WTC11 (cell line): ENCODE results near the gene PLD1. TPM values are rescaled to one million over a fixed set of nuclear protein-coding genes. Genes with fewer than 3 reads are reported as not detected.

ENCODE experiments used
- ATAC-seq: fragments of 200-7000 bp; cut with Tn5 transposase; 2 replicates; pipeline ENCODE4 v1.10.0; 2021; ENCODE audit warnings: mild to moderate bottlenecking, moderate library complexity
- CTCF ChIA-PET: fragments of 300-600 bp; sonication (Branson Sonifier 250); formaldehyde crosslinking; loops from one replicate; lab custom pipeline; 2021; ENCODE audit warnings: antibody characterized with exemption; lab: Charles Lee
- POLR2A ChIA-PET: fragments of 350-600 bp; sonication (Branson Sonifier 250); formaldehyde crosslinking; loops from one replicate; lab custom pipeline; 2021; ENCODE audit warnings: antibody characterized with exemption; lab: Charles Lee
- DNase-seq: peaks from one replicate; pipeline ENCODE4 v3.0.0; 2021; ENCODE audit warnings: low spot score
- H3K27ac Mint-ChIP-seq: 2 replicates; pipeline ENCODE4 v1.8.0; 2021; ENCODE audit warnings: mixed read lengths
- H3K27me3 Mint-ChIP-seq: 2 replicates; pipeline ENCODE4 v1.8.0; 2021; ENCODE audit warnings: low read depth, mild to moderate bottlenecking, moderate library complexity, mixed read lengths
- H3K36me3 Mint-ChIP-seq: 2 replicates; pipeline ENCODE4 v1.8.0; 2021; ENCODE audit warnings: mixed read lengths
- H3K4me1 Mint-ChIP-seq: 2 replicates; pipeline ENCODE4 v1.8.0; 2022; ENCODE audit warnings: mixed read lengths
- H3K4me3 Mint-ChIP-seq: 2 replicates; pipeline ENCODE4 v1.8.0; 2021; ENCODE audit warnings: mild to moderate bottlenecking, moderate library complexity, mixed read lengths
- H3K9me3 Mint-ChIP-seq: 2 replicates; pipeline ENCODE4 v1.8.0; 2021; ENCODE audit warnings: mixed read lengths
- ATF1 ChIP-seq: sonication (generic); formaldehyde crosslinking; IDR thresholded peaks from 2 replicates; pipeline ENCODE4 v1.8.1; 2023; ENCODE audit warnings: mild to moderate bottlenecking, moderate library complexity, missing genetic modification reagents
- CBFB ChIP-seq: sonication (generic); formaldehyde crosslinking; IDR thresholded peaks from 2 replicates; pipeline ENCODE4 v1.8.1; 2022; ENCODE audit warnings: mild to moderate bottlenecking, low read depth, missing genetic modification reagents
- ELF4 ChIP-seq: sonication (generic); formaldehyde crosslinking; IDR thresholded peaks from 2 replicates; pipeline ENCODE4 v1.8.1; 2022; ENCODE audit warnings: low read depth, mild to moderate bottlenecking, moderate library complexity, missing genetic modification reagents
- ESRRA ChIP-seq: sonication (generic); formaldehyde crosslinking; IDR thresholded peaks from 2 replicates; pipeline ENCODE4 v1.8.1; 2022; ENCODE audit warnings: mild to moderate bottlenecking, missing genetic modification reagents, borderline replicate concordance
- ETV6 ChIP-seq: sonication (generic); formaldehyde crosslinking; IDR thresholded peaks from 2 replicates; pipeline ENCODE4 v1.8.1; 2022; ENCODE audit warnings: mild to moderate bottlenecking, missing genetic modification reagents
- FOXJ3 ChIP-seq: sonication (generic); formaldehyde crosslinking; IDR thresholded peaks from 2 replicates; pipeline ENCODE4 v1.9.0; 2021; ENCODE audit warnings: missing genetic modification reagents, mild to moderate bottlenecking, borderline replicate concordance
- FOXP1 ChIP-seq: sonication (generic); formaldehyde crosslinking; IDR thresholded peaks from 2 replicates; pipeline ENCODE4 v1.8.0; 2022; ENCODE audit warnings: missing genetic modification reagents, mild to moderate bottlenecking, moderate library complexity, borderline replicate concordance
- GABPB1 ChIP-seq: sonication (generic); formaldehyde crosslinking; IDR thresholded peaks from 2 replicates; pipeline ENCODE4 v1.8.1; 2023; ENCODE audit warnings: mild to moderate bottlenecking, missing genetic modification reagents
- NR1H2 ChIP-seq: sonication (generic); formaldehyde crosslinking; IDR thresholded peaks from 2 replicates; pipeline ENCODE4 v1.9.0; 2021; ENCODE audit warnings: mild to moderate bottlenecking, moderate library complexity, missing genetic modification reagents
- NR2C2 ChIP-seq: sonication (generic); formaldehyde crosslinking; IDR thresholded peaks from 2 replicates; pipeline ENCODE4 v1.8.0; 2022; ENCODE audit warnings: mild to moderate bottlenecking, missing genetic modification reagents
- OVOL2 ChIP-seq: fragments of 250-450 bp; sonication (Bioruptor Pico); IDR thresholded peaks from 2 replicates; pipeline ENCODE4 v1.9.0; 2021; ENCODE audit warnings: mild to moderate bottlenecking, borderline replicate concordance
- ZNF263 ChIP-seq: sonication (generic); formaldehyde crosslinking; IDR thresholded peaks from 2 replicates; pipeline ENCODE4 v1.8.1; 2022; ENCODE audit warnings: low read depth, mild to moderate bottlenecking, moderate library complexity, missing genetic modification reagents
- ZNF416 ChIP-seq: fragments of 250-450 bp; sonication (Bioruptor Pico); IDR thresholded peaks from 2 replicates; pipeline ENCODE4 v1.9.0; 2021; ENCODE audit warnings: mild to moderate bottlenecking, inconsistent platforms
- ZNF671 ChIP-seq: fragments of 250-450 bp; sonication (Bioruptor Pico); IDR thresholded peaks from 2 replicates; pipeline ENCODE4 v1.8.0; 2021; ENCODE audit warnings: mild to moderate bottlenecking
- total RNA-seq: library from RNA; stranded (reverse); gene quantifications from 3 replicates; pipeline ENCODE4 v1.2.3, GENCODE V29; 2021
- TF ChIP-seq, protein P1 (sequence below): fragments of 250-450 bp; sonication (Bioruptor Pico); IDR thresholded peaks from 2 replicates; pipeline ENCODE4 v1.9.0; 2021; ENCODE audit warnings: mild to moderate bottlenecking
- TF ChIP-seq, protein P2 (sequence below): sonication (generic); formaldehyde crosslinking; IDR thresholded peaks from 2 replicates; pipeline ENCODE4 v1.8.0; 2022; ENCODE audit warnings: mild to moderate bottlenecking, missing genetic modification reagents
- TF ChIP-seq, protein P3 (sequence below): sonication (generic); formaldehyde crosslinking; conservative IDR thresholded peaks from 2 replicates; pipeline ENCODE4 v1.8.1; 2023; ENCODE audit warnings: mild to moderate bottlenecking, low read depth, missing genetic modification reagents, moderate library complexity
- TF ChIP-seq, protein P4 (sequence below): fragments of 250-450 bp; sonication (Bioruptor Pico); IDR thresholded peaks from 2 replicates; pipeline ENCODE4 v1.9.0; 2021; ENCODE audit warnings: mild to moderate bottlenecking, borderline replicate concordance
- TF ChIP-seq, protein P5 (sequence below): sonication (generic); formaldehyde crosslinking; IDR thresholded peaks from 2 replicates; pipeline ENCODE4 v1.8.1; 2022; ENCODE audit warnings: missing genetic modification reagents, borderline replicate concordance
- TF ChIP-seq, protein P6 (sequence below): sonication (generic); formaldehyde crosslinking; IDR thresholded peaks from 2 replicates; pipeline ENCODE4 v1.8.1; 2022; ENCODE audit warnings: mild to moderate bottlenecking, moderate library complexity, missing genetic modification reagents
- TF ChIP-seq, protein P7 (sequence below): sonication (generic); formaldehyde crosslinking; IDR thresholded peaks from 2 replicates; pipeline ENCODE4 v1.8.1; 2023; ENCODE audit warnings: mild to moderate bottlenecking, missing genetic modification reagents, moderate library complexity

Gene PLD1
- total RNA-seq, 1 experiment from 2014 or later, result 4.0 TPM

DNA sequence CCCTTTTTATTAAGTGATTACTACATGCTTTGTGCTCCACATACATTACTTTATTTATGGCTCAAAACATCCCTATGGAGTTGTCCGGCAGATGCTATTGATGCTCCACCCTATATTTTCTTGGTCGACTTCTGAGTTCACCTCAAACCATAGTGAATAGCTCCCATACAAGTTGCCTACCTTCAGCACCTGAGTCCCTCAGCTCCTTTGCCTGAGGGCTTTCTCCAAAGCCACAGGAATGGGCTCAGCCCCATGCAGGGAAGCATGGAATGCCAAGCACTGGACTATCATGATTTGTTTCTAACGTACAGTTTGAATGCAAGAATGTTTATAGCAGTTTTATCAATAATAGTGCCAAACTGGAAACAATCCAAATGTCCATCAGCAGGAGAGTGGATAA, 225.2 kb downstream of the PLD1 start (continued):
- no peak for TF ChIP-seq ATF1 (CRISPR knock-in tag)
- TF ChIP-seq ELF4 (CRISPR knock-in tag), result no peak
- no peak for TF ChIP-seq FOXJ3 (CRISPR knock-in tag)

DNA sequence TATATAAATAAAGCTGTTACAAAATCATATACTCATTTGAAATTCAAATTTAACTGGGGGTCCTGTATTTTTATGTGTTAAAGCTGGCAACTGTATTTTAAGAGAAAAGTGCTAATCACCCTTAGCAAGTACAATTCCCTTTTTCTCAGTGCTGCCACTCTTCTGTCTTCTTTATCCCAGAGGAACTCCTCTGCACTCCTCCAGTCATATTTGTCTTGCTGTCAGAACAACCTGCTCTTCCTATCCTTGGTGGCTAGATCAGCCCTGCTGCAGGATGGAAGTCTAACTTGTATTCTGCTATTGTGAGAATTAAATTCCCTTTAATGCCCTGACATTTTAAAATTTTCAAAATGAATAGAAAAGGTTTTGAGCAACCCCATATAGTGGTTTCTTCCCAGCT, 226.2 kb downstream of the PLD1 start:
- TF ChIP-seq ESRRA (CRISPR knock-in tag), result no peak
- ChIA-PET POLR2A (no interaction called here), CTCF (interaction anchor here (1.3 to 2.4 kb wide), 3 partner anchors 30 to 535 kb away, joined by 3 to 9 read pairs (median 3); no protein-coding TSS in a partner anchor)
- H3K27ac Mint-ChIP-seq, result no peak overlapping the region
- H3K36me3 Mint-ChIP-seq, result no peaks in the 10 kb centered on the region
- ATAC-seq, result no peak
- H3K9me3 Mint-ChIP-seq, result no peaks in the 10 kb centered on the region
- H3K4me1 Mint-ChIP-seq, result peaks cover 4% of the 10 kb centered on the region
- no peaks in the 10 kb centered on the region for H3K27me3 Mint-ChIP-seq
- DNase-seq, result no peak
- no peak overlapping the region for H3K4me3 Mint-ChIP-seq

DNA sequence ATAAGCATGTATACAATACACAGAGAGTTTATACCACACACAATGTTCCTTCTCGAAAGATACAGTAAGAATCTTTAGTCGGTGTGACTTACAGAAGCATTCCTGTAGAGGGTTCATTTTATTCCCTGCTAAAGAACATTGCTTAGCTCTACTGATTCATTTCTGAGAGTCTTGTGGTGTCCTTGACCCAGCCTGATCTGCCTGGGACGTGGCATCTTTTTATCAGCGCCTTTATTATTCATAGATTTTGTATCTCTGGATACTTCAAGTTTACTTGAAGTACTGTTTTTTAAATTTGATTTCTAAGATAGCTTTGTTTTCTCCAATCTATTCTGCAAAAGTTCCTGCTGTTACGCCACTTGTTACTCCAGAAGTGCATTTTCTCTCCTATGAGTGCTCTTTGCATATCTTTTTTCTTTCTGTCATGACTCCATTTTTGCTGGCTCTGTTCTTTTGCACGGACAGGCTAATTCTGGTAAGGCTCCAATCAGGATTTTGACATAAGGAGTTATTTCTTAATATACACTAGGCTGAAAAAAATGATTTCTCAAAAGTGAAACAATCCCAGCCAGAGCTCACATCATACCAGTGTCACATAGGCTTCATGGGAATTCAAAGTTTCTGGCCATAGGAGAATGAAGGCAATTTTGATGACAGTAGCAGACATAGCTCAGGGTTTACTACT, 235.6 kb downstream of the PLD1 start:
- no peak overlapping the region for H3K4me3 Mint-ChIP-seq
- ATAC-seq, result no peak
- POLR2A ChIA-PET, result no interaction called here
- CTCF ChIA-PET, result interaction anchor here (1.7 to 2.4 kb wide), 2 partner anchors 40 to 198 kb away, joined by 6 to 8 read pairs; no protein-coding TSS in a partner anchor
- peaks cover 3% of the 10 kb centered on the region; the same call in 1 of the 2 replicates for H3K36me3 Mint-ChIP-seq
- TF ChIP-seq ZNF263 (CRISPR knock-in tag), result no peak
- no peak for TF ChIP-seq FOXP1 (CRISPR knock-in tag)
- TF ChIP-seq OVOL2 (CRISPR knock-in tag), result no peak
- TF ChIP-seq, protein P1, sequence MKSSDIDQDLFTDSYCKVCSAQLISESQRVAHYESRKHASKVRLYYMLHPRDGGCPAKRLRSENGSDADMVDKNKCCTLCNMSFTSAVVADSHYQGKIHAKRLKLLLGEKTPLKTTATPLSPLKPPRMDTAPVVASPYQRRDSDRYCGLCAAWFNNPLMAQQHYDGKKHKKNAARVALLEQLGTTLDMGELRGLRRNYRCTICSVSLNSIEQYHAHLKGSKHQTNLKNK, result no peak
- no peak for TF ChIP-seq ZNF416 (CRISPR knock-in tag)
- TF ChIP-seq, protein P2, sequence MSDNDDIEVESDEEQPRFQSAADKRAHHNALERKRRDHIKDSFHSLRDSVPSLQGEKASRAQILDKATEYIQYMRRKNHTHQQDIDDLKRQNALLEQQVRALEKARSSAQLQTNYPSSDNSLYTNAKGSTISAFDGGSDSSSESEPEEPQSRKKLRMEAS (CRISPR knock-in tag), result no peak
- TF ChIP-seq, protein P3, sequence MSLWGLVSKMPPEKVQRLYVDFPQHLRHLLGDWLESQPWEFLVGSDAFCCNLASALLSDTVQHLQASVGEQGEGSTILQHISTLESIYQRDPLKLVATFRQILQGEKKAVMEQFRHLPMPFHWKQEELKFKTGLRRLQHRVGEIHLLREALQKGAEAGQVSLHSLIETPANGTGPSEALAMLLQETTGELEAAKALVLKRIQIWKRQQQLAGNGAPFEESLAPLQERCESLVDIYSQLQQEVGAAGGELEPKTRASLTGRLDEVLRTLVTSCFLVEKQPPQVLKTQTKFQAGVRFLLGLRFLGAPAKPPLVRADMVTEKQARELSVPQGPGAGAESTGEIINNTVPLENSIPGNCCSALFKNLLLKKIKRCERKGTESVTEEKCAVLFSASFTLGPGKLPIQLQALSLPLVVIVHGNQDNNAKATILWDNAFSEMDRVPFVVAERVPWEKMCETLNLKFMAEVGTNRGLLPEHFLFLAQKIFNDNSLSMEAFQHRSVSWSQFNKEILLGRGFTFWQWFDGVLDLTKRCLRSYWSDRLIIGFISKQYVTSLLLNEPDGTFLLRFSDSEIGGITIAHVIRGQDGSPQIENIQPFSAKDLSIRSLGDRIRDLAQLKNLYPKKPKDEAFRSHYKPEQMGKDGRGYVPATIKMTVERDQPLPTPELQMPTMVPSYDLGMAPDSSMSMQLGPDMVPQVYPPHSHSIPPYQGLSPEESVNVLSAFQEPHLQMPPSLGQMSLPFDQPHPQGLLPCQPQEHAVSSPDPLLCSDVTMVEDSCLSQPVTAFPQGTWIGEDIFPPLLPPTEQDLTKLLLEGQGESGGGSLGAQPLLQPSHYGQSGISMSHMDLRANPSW (CRISPR knock-in tag), result no peak
- no peak for TF ChIP-seq NR1H2 (CRISPR knock-in tag)
- TF ChIP-seq, protein P4, sequence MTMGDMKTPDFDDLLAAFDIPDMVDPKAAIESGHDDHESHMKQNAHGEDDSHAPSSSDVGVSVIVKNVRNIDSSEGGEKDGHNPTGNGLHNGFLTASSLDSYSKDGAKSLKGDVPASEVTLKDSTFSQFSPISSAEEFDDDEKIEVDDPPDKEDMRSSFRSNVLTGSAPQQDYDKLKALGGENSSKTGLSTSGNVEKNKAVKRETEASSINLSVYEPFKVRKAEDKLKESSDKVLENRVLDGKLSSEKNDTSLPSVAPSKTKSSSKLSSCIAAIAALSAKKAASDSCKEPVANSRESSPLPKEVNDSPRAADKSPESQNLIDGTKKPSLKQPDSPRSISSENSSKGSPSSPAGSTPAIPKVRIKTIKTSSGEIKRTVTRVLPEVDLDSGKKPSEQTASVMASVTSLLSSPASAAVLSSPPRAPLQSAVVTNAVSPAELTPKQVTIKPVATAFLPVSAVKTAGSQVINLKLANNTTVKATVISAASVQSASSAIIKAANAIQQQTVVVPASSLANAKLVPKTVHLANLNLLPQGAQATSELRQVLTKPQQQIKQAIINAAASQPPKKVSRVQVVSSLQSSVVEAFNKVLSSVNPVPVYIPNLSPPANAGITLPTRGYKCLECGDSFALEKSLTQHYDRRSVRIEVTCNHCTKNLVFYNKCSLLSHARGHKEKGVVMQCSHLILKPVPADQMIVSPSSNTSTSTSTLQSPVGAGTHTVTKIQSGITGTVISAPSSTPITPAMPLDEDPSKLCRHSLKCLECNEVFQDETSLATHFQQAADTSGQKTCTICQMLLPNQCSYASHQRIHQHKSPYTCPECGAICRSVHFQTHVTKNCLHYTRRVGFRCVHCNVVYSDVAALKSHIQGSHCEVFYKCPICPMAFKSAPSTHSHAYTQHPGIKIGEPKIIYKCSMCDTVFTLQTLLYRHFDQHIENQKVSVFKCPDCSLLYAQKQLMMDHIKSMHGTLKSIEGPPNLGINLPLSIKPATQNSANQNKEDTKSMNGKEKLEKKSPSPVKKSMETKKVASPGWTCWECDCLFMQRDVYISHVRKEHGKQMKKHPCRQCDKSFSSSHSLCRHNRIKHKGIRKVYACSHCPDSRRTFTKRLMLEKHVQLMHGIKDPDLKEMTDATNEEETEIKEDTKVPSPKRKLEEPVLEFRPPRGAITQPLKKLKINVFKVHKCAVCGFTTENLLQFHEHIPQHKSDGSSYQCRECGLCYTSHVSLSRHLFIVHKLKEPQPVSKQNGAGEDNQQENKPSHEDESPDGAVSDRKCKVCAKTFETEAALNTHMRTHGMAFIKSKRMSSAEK (CRISPR knock-in tag), result no peak
- no peak for TF ChIP-seq ETV6 (CRISPR knock-in tag)
- TF ChIP-seq, protein P5, sequence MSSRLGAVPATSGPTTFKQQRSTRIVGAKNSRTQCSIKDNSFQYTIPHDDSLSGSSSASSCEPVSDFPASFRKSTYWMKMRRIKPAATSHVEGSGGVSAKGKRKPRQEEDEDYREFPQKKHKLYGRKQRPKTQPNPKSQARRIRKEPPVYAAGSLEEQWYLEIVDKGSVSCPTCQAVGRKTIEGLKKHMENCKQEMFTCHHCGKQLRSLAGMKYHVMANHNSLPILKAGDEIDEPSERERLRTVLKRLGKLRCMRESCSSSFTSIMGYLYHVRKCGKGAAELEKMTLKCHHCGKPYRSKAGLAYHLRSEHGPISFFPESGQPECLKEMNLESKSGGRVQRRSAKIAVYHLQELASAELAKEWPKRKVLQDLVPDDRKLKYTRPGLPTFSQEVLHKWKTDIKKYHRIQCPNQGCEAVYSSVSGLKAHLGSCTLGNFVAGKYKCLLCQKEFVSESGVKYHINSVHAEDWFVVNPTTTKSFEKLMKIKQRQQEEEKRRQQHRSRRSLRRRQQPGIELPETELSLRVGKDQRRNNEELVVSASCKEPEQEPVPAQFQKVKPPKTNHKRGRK, result no peak
- TF ChIP-seq, protein P6, sequence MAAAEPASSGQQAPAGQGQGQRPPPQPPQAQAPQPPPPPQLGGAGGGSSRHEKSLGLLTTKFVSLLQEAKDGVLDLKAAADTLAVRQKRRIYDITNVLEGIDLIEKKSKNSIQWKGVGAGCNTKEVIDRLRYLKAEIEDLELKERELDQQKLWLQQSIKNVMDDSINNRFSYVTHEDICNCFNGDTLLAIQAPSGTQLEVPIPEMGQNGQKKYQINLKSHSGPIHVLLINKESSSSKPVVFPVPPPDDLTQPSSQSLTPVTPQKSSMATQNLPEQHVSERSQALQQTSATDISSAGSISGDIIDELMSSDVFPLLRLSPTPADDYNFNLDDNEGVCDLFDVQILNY (CRISPR knock-in tag), result no peak
- no peak for TF ChIP-seq ESRRA (CRISPR knock-in tag)
- no peak for TF ChIP-seq NR2C2 (CRISPR knock-in tag)
- no peak for TF ChIP-seq GABPB1 (CRISPR knock-in tag)
- no peak for TF ChIP-seq CBFB (CRISPR knock-in tag)
- TF ChIP-seq ELF4 (CRISPR knock-in tag), result no peak
- TF ChIP-seq, protein P7, sequence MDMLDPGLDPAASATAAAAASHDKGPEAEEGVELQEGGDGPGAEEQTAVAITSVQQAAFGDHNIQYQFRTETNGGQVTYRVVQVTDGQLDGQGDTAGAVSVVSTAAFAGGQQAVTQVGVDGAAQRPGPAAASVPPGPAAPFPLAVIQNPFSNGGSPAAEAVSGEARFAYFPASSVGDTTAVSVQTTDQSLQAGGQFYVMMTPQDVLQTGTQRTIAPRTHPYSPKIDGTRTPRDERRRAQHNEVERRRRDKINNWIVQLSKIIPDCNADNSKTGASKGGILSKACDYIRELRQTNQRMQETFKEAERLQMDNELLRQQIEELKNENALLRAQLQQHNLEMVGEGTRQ, result no peak
- no peak for TF ChIP-seq ZNF671 (CRISPR knock-in tag)
- TF ChIP-seq, all 79 proteins: peak for 0
- Mint-ChIP-seq H3K27me3 (no peaks in the 10 kb centered on the region), H3K4me1 (no peaks in the 10 kb centered on the region), H3K27ac (no peak overlapping the region), H3K9me3 (peaks cover 14% of the 10 kb centered on the region)
- no peak for DNase-seq
